ENCODE data around the gene ENOX2. TPM values are rescaled to one million over a fixed set of nuclear protein-coding genes. Genes with fewer than 3 reads are reported as not detected.
A peak's percentile ranks its signal among the peaks of the same experiment; 100 is the strongest.

ENOX2 gene
- total and polyA plus RNA-seq, 9 donors, result 6.5 to 20.8 (median 16.3) TPM

DNA sequence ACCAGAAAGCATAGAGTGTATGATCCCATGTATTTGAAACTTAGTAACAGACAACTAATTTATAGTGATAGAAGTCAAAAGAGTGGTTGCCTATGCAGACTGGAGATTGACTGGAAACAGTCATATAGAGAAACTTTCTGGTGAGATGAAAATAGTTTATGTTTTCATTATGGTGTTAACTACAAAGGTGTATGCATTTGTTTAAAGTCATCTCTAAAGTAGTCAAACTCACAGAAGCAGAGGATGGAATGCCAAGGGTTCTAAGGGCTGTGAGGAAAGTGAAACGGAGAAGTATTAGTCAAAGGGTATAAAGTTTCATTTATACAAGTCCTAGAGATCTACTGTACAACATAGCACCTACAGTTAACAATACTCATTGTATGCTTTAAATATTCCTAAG lies 45.8 kb downstream of the ENOX2 start:
- no peak overlapping the region for H3K4me3 ChIP-seq (ENCODE audit: low read length)
- no CpG with 5 or more reads among the region's 1 CpG for WGBS (ENCODE audit: insufficient coverage)
- no peak for DNase-seq
- no peaks in the 10 kb centered on the region for H3K9me3 ChIP-seq (replicated peaks; ENCODE audit: control insufficient read depth, low read depth, low read length)
- H3K27ac ChIP-seq (ENCODE audit: low read length), result no peak overlapping the region
- H3K36me3 ChIP-seq (ENCODE audit: control insufficient read depth, insufficient read depth, low read length), result no peaks in the 10 kb centered on the region
- H3K27me3 ChIP-seq (ENCODE audit: control insufficient read depth, insufficient read depth, low read length), result peaks cover 2% of the 10 kb centered on the region
- no peaks in the 10 kb centered on the region for H3K4me1 ChIP-seq (ENCODE audit: control insufficient read depth, insufficient read depth, low read length)

DNA sequence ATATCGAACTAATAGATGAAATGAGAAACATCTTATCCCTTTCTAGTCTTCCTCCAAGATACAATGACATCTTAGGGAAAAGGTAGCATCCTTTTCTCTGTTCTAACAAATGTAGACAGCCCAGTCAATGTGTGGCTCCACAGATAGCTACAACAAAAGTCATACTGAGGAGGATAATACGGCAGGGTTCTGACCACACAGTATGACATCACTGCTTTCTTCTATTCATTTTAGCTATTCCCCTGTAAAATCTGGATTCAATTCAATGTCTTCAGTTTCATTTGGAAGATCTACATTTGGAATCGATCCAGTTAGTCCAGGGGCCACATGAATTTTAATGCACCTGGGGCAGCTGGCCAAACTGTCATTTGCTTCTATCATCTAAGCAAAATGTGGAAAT lies 51.4 kb downstream of the ENOX2 start:
- DNase-seq, result no peak
- Histone ChIP-seq H3K27me3 (ENCODE audit: control insufficient read depth, insufficient read depth, low read length) (peaks cover 2% of the 10 kb centered on the region), H3K4me3 (ENCODE audit: low read length) (no peak overlapping the region), H3K27ac (ENCODE audit: low read length) (no peak overlapping the region), H3K9me3 (replicated peaks; ENCODE audit: control insufficient read depth, low read depth, low read length) (no peaks in the 10 kb centered on the region), H3K36me3 (ENCODE audit: control insufficient read depth, insufficient read depth, low read length) (no peaks in the 10 kb centered on the region), H3K4me1 (ENCODE audit: control insufficient read depth, insufficient read depth, low read length) (no peaks in the 10 kb centered on the region)
- 50% methylated on average over 1 of the region's 3 CpGs for WGBS (ENCODE audit: insufficient coverage)

DNA sequence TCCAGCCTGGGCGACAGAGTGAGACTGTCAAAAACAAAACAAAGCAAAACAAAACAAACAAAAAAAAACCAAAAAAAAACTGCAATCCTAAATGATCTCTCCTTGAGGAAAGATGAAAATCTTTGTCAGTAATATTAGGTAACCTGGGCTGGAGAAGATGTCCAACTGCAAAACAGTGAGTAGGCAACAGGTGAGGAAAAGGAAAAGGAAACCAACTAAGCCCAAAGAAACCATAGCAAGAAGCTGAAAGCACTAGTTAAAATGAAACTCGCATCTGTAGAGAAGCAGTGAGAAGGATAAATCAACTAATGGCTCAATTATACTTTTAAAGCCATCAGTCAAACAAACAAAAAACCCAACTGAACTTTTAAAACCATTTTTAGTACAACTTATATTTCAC lies 54.2 kb downstream of the ENOX2 start:
- Histone ChIP-seq H3K27ac (ENCODE audit: low read length) (no peak overlapping the region), H3K27me3 (ENCODE audit: control insufficient read depth, insufficient read depth, low read length) (peaks cover 2% of the 10 kb centered on the region), H3K9me3 (replicated peaks; ENCODE audit: control insufficient read depth, low read depth, low read length) (no peaks in the 10 kb centered on the region), H3K36me3 (ENCODE audit: control insufficient read depth, insufficient read depth, low read length) (no peaks in the 10 kb centered on the region), H3K4me1 (ENCODE audit: control insufficient read depth, insufficient read depth, low read length) (no peaks in the 10 kb centered on the region), H3K4me3 (ENCODE audit: low read length) (no peak overlapping the region)
- DNase-seq, result no peak
- no CpG with 5 or more reads among the region's 2 CpGs for WGBS (ENCODE audit: insufficient coverage)

DNA sequence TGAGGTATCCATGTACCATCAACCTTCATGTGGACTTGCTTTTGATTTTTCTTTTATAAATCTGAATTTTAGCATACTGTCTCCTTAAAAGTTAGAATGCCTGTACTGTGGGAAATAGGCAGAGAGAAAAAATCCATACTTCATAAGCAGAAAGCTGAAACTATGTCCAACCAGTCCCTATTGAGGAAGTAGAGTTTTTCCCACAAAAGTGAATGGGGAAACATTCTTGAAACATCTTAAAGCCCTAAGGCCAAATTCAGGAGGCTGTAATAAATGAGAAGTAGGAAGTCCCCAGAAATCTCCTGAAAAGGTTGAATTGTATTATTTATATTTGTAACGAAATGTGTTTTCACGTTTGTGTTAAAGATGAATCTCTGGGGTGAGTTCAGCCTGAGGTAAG lies 56.3 kb downstream of the ENOX2 start:
- H3K4me3 ChIP-seq (ENCODE audit: low read length), result no peak overlapping the region
- WGBS (ENCODE audit: insufficient coverage), result 86% methylated on average over 1 of the region's 2 CpGs
- peaks cover 4% of the 10 kb centered on the region for H3K27me3 ChIP-seq (ENCODE audit: control insufficient read depth, insufficient read depth, low read length)
- no peaks in the 10 kb centered on the region for H3K36me3 ChIP-seq (ENCODE audit: control insufficient read depth, insufficient read depth, low read length)
- no peaks in the 10 kb centered on the region for H3K9me3 ChIP-seq (replicated peaks; ENCODE audit: control insufficient read depth, low read depth, low read length)
- no peak overlapping the region for H3K27ac ChIP-seq (ENCODE audit: low read length)
- DNase-seq, result peak; percentile 18
- H3K4me1 ChIP-seq (ENCODE audit: control insufficient read depth, insufficient read depth, low read length), result no peaks in the 10 kb centered on the region

DNA sequence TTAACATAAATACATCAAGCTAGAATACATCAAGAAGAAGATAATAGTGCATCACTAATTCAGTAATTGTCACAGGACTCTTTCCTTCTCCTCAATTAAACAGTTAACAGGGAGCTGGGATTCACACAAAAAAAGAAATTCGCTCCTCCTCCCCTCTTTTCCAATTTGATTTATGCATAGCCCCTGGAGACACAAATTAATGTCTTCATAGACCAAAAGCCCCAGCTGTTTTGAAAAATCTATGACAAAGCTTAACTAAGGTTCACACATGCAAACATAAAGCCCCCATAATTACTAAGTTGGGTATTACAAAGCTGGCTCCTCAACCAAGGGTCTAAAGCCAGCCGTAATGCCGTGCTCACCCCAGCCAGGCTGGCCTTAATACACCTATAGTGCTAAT lies 61.2 kb downstream of the ENOX2 start:
- Histone ChIP-seq H3K4me3 (ENCODE audit: low read length) (no peak overlapping the region), H3K27me3 (ENCODE audit: control insufficient read depth, insufficient read depth, low read length) (peaks cover 4% of the 10 kb centered on the region), H3K27ac (ENCODE audit: low read length) (no peak overlapping the region), H3K36me3 (ENCODE audit: control insufficient read depth, insufficient read depth, low read length) (no peaks in the 10 kb centered on the region), H3K4me1 (ENCODE audit: control insufficient read depth, insufficient read depth, low read length) (no peaks in the 10 kb centered on the region), H3K9me3 (replicated peaks; ENCODE audit: control insufficient read depth, low read depth, low read length) (no peaks in the 10 kb centered on the region)
- DNase-seq, result no peak
- WGBS (ENCODE audit: insufficient coverage), result no CpG with 5 or more reads among the region's 3 CpGs

DNA sequence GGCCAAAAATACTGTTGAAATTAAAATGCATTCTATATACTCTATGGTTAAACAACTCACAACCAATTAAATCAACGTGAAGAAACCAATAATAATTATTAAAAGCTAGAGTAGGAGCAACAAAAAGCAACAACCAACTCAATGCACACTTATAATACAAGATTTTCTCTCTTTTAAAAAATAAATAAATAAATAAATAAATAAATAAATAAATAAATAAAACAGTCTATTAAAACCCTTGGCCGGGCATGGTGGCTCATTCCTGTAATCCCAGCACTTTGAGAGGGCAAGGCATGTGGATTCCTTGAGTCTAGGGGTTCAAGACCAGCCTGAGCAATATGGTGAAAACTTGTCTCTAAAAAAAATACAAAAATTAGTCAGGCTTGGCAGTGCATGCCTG lies 62.7 kb downstream of the ENOX2 start:
- Histone ChIP-seq H3K27ac (ENCODE audit: low read length) (no peak overlapping the region), H3K4me3 (ENCODE audit: low read length) (no peak overlapping the region), H3K27me3 (ENCODE audit: control insufficient read depth, insufficient read depth, low read length) (peaks cover 4% of the 10 kb centered on the region), H3K36me3 (ENCODE audit: control insufficient read depth, insufficient read depth, low read length) (no peaks in the 10 kb centered on the region), H3K4me1 (ENCODE audit: control insufficient read depth, insufficient read depth, low read length) (no peaks in the 10 kb centered on the region), H3K9me3 (replicated peaks; ENCODE audit: control insufficient read depth, low read depth, low read length) (no peaks in the 10 kb centered on the region)
- no peak for DNase-seq
- no CpG with 5 or more reads among the region's 2 CpGs for WGBS (ENCODE audit: insufficient coverage)

DNA sequence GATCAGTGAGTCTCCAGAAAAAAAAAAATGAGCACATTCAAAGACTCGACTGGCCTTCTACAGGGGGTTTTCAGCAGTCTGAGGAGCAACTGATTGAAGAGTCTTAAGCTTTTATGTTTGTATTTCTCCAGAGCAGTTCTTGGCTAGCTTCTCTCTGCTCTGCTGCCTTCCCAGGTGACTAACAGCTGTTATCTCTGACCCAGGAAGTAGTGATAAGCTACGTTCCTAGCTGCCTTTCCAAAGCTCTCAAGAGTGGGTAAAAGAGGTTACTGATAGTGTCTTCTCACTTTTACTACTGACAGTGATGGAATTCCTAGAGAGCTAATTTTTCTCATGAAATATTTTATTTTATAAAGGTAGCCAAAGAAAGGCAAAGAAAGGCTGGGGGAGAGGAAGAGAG lies 66.6 kb downstream of the ENOX2 start:
- DNase-seq, result no peak
- no peaks in the 10 kb centered on the region for H3K36me3 ChIP-seq (ENCODE audit: control insufficient read depth, insufficient read depth, low read length)
- H3K4me3 ChIP-seq (ENCODE audit: low read length), result no peak overlapping the region
- peaks cover 2% of the 10 kb centered on the region for H3K27me3 ChIP-seq (ENCODE audit: control insufficient read depth, insufficient read depth, low read length)
- H3K4me1 ChIP-seq (ENCODE audit: control insufficient read depth, insufficient read depth, low read length), result no peaks in the 10 kb centered on the region
- no peaks in the 10 kb centered on the region for H3K9me3 ChIP-seq (replicated peaks; ENCODE audit: control insufficient read depth, low read depth, low read length)
- H3K27ac ChIP-seq (ENCODE audit: low read length), result no peak overlapping the region
- WGBS (ENCODE audit: insufficient coverage), result no CpG with 5 or more reads among the region's 2 CpGs

DNA sequence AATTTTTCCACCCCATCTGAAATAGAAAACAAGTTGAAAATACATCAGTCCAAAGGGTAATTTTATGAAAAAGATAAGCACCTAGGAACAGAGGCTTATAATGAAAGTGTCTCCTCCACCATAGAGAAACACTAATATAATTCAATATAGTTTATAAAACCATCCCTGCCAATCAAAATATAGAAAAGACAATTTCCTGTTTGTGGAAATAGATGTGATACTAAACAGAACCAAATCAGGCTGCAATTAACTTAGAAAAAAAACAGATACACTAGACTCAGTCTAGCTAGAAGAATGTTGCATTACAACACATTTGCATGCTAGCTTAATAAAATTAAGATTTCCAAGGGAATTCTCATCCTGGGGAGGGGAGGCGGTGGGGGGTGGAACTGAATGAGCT lies 68.2 kb downstream of the ENOX2 start:
- H3K27ac ChIP-seq (ENCODE audit: low read length), result no peak overlapping the region
- no peak for DNase-seq
- H3K36me3 ChIP-seq (ENCODE audit: control insufficient read depth, insufficient read depth, low read length), result no peaks in the 10 kb centered on the region
- H3K27me3 ChIP-seq (ENCODE audit: control insufficient read depth, insufficient read depth, low read length), result peaks cover 2% of the 10 kb centered on the region
- H3K9me3 ChIP-seq (replicated peaks; ENCODE audit: control insufficient read depth, low read depth, low read length), result no peaks in the 10 kb centered on the region
- H3K4me3 ChIP-seq (ENCODE audit: low read length), result no peak overlapping the region
- no peaks in the 10 kb centered on the region for H3K4me1 ChIP-seq (ENCODE audit: control insufficient read depth, insufficient read depth, low read length)
- no CpG with 5 or more reads among the region's 1 CpG for WGBS (ENCODE audit: insufficient coverage)

DNA sequence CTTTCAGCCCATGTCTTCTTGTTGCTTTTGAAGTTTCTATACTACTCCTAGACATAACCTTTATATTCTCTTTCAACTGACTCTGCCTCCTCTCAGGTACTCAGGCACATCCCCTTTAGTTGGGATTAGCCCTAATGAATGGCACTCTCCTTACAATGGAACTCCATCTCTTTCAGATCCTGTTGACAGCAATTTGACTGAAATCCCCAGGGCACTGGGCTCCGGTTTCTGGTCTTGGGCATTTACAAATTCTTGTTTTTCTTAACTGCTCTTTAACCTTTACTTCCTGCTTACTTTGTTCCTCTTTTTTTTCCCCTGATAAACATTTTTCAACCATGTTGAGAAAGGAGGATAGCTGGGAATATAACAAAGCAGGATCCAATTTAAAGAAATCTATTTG lies 68.9 kb downstream of the ENOX2 start:
- peaks cover 2% of the 10 kb centered on the region for H3K27me3 ChIP-seq (ENCODE audit: control insufficient read depth, insufficient read depth, low read length)
- no peaks in the 10 kb centered on the region for H3K9me3 ChIP-seq (replicated peaks; ENCODE audit: control insufficient read depth, low read depth, low read length)
- no CpG with 5 or more reads among the region's 1 CpG for WGBS (ENCODE audit: insufficient coverage)
- H3K4me1 ChIP-seq (ENCODE audit: control insufficient read depth, insufficient read depth, low read length), result no peaks in the 10 kb centered on the region
- no peaks in the 10 kb centered on the region for H3K36me3 ChIP-seq (ENCODE audit: control insufficient read depth, insufficient read depth, low read length)
- H3K27ac ChIP-seq (ENCODE audit: low read length), result no peak overlapping the region
- H3K4me3 ChIP-seq (ENCODE audit: low read length), result no peak overlapping the region
- DNase-seq, result no peak

DNA sequence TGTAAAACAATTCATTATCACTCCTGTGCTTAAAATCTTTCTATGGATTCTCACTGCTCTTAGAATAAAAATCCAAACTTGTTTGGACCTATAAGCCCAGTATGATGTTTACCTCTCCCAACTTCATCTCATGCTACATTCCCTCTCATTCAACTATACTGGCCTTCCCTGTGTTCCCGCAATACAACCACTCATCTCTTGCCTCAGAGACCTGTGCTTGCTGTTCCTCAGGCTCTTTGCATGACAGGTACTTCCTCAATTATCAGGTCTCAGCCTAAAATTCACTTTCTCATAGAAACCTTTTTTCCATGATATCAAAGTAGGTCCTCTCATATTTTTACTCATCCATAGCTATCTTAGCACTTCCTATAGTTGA lies 71.7 kb downstream of the ENOX2 start:
- no peaks in the 10 kb centered on the region for H3K4me1 ChIP-seq (ENCODE audit: control insufficient read depth, insufficient read depth, low read length)
- H3K27ac ChIP-seq (ENCODE audit: low read length), result no peak overlapping the region
- no peak overlapping the region for H3K4me3 ChIP-seq (ENCODE audit: low read length)
- no peak for DNase-seq
- H3K36me3 ChIP-seq (ENCODE audit: control insufficient read depth, insufficient read depth, low read length), result no peaks in the 10 kb centered on the region
- H3K9me3 ChIP-seq (replicated peaks; ENCODE audit: control insufficient read depth, low read depth, low read length), result no peaks in the 10 kb centered on the region
- WGBS (ENCODE audit: insufficient coverage), result 90% methylated on average over 1 of the region's 1 CpG
- H3K27me3 ChIP-seq (ENCODE audit: control insufficient read depth, insufficient read depth, low read length), result no peaks in the 10 kb centered on the region

DNA sequence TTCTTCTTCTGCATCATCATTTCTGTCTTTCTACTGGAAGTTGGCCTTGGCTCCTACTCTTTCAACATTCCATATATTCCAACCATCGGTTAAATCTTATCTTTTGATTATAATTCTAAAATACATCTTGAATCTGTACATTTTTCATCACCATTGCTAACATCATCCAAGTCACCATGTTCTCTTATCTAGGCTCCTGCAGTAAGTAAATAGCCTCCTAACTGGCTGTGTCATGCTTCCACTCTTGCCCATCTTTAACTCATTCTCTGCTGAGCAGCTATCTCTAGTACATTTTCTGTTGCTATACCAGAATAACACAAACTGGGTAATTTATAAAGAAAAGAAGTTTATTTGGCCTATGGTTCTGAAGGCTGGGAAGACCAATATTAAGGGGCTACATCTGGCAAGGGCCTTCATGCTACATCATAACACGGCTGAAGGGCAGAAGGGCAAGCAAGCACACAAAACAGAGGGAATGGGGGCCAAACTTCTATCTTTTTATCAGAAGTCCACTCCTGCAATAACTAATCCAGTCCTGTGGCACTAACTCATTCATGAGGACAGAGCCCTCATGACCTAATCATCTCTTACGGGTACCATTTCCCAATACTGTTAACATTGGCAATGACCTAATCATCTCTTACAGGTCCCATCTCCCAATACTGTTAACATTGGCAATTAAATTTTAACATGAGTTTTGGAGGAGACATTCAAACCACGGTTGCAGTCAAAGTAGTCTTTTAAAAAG lies 72.2 kb downstream of the ENOX2 start:
- Histone ChIP-seq H3K27me3 (ENCODE audit: control insufficient read depth, insufficient read depth, low read length) (no peaks in the 10 kb centered on the region), H3K27ac (ENCODE audit: low read length) (no peak overlapping the region), H3K36me3 (ENCODE audit: control insufficient read depth, insufficient read depth, low read length) (no peaks in the 10 kb centered on the region), H3K4me1 (ENCODE audit: control insufficient read depth, insufficient read depth, low read length) (no peaks in the 10 kb centered on the region), H3K9me3 (replicated peaks; ENCODE audit: control insufficient read depth, low read depth, low read length) (no peaks in the 10 kb centered on the region), H3K4me3 (ENCODE audit: low read length) (no peak overlapping the region)
- 100% methylated on average over 1 of the region's 4 CpGs for WGBS (ENCODE audit: insufficient coverage)
- DNase-seq, result no peak

Data from muscle of leg (tissue), 11 donors.